HFF-Myc (cell line): ENCODE results near the gene RHOT2.

Experiments used
- DNase-seq: peaks from one replicate; pipeline ENCODE4 v3.0.0-alpha.2; 2011; ENCODE audit warnings: low read depth; ENCODE audit errors: extremely low read depth
- H3K4me3 ChIP-seq: replicated peaks from 2 replicates; pipeline ENCODE4 v1.5.1; 2011; ENCODE audit warnings: low read depth, mild to moderate bottlenecking, control low read depth, low read length
- CTCF ChIP-seq: IDR thresholded peaks from 2 replicates; pipeline ENCODE4 v1.5.1; 2012; ENCODE audit warnings: mild to moderate bottlenecking, low read depth, low read length, control low read depth; ENCODE audit errors: missing control alignments

The RHOT2 gene

GRCh38 chr16:637081-638018, 30.6 kb upstream of the RHOT2 start:
- H3K4me3 ChIP-seq, result peak overlapping the region; percentile 87
- no peak for TF ChIP-seq CTCF
- DNase-seq, result no peak

GRCh38 chr16:638034-638543, 29.8 kb upstream of the RHOT2 start:
- no peak overlapping the region for H3K4me3 ChIP-seq
- TF ChIP-seq CTCF, result no peak
- DNase-seq, result no peak

GRCh38 chr16:638836-639235, 29.1 kb upstream of the RHOT2 start:
- H3K4me3 ChIP-seq, result no peak overlapping the region
- DNase-seq, result no peak
- no peak for TF ChIP-seq CTCF

- no peak for TF ChIP-seq CTCF
- peak overlapping the region; percentile 55; the same call in 1 of the 2 replicates for H3K4me3 ChIP-seq
- DNase-seq, result no peak
Observed at GRCh38 chr16:640614-641013, 27.3 kb upstream of the RHOT2 start.

- no peak for DNase-seq
- TF ChIP-seq CTCF, result no peak
- peak within 1 kb of the TSS; percentile 55 for H3K4me3 ChIP-seq
Observed at GRCh38 chr16:641326-642188, 26.4 kb upstream of the RHOT2 start, which contains the start of gene MCRIP2. MCRIP2 (plus strand) TSS chr16:641828; CDS start chr16:641992, 164 bp downstream.

GRCh38 chr16:642189-643049, 25.5 kb upstream of the RHOT2 start:
- no peak for TF ChIP-seq CTCF
- H3K4me3 ChIP-seq, result peak overlapping the region; percentile 55
- DNase-seq, result no peak
